Measurements from ENCODE around the gene OR4Q2. TPM values are rescaled to one million over a fixed set of nuclear protein-coding genes. Genes with fewer than 3 reads are reported as not detected.

Gene OR4Q2
- total and polyA plus RNA-seq, 7 donors: not detected

DNA sequence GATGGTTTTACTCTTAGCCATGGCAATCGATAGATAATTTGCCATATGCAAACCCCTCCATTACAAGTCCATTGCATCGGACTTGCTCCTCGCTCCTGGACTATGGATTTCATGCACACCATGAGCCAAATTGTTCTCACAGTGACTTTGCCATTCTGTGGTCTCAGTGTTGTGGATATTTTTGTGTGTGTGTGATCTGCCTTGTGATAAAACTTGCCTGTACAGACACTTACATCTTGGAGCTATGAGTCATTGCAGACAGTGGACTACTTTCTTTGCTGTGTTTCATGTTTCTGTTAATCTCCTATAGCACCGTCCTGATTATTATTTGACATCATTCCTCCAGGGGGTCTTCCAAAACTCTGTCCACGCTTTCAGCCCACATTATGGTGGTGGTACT, 42.3 kb downstream of the OR4Q2 start:
- no peaks in the 10 kb centered on the region for H3K9me3 ChIP-seq
- DNase-seq: no peak
- H3K4me3 ChIP-seq: no peak overlapping the region
- TF ChIP-seq, protein P1, sequence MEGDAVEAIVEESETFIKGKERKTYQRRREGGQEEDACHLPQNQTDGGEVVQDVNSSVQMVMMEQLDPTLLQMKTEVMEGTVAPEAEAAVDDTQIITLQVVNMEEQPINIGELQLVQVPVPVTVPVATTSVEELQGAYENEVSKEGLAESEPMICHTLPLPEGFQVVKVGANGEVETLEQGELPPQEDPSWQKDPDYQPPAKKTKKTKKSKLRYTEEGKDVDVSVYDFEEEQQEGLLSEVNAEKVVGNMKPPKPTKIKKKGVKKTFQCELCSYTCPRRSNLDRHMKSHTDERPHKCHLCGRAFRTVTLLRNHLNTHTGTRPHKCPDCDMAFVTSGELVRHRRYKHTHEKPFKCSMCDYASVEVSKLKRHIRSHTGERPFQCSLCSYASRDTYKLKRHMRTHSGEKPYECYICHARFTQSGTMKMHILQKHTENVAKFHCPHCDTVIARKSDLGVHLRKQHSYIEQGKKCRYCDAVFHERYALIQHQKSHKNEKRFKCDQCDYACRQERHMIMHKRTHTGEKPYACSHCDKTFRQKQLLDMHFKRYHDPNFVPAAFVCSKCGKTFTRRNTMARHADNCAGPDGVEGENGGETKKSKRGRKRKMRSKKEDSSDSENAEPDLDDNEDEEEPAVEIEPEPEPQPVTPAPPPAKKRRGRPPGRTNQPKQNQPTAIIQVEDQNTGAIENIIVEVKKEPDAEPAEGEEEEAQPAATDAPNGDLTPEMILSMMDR (IDR thresholded peaks at IDR 0.05): no peak
- no peak for TF ChIP-seq POLR2A (IDR thresholded peaks at IDR 0.05)
- TF ChIP-seq EP300 (IDR thresholded peaks at IDR 0.05): no peak
- no peak for TF ChIP-seq POLR2AphosphoS5 (IDR thresholded peaks at IDR 0.05)
- no peak overlapping the region for H3K27ac ChIP-seq
- intact Hi-C loops (cut with DNase I): no loop called here
- H3K27me3 ChIP-seq: no peaks in the 10 kb centered on the region
- WGBS, 2 donors: 71 to 74% methylated on average over 5 of the region's 5 CpGs
- no peaks in the 10 kb centered on the region for H3K36me3 ChIP-seq
- no peaks in the 10 kb centered on the region for H3K4me1 ChIP-seq

DNA sequence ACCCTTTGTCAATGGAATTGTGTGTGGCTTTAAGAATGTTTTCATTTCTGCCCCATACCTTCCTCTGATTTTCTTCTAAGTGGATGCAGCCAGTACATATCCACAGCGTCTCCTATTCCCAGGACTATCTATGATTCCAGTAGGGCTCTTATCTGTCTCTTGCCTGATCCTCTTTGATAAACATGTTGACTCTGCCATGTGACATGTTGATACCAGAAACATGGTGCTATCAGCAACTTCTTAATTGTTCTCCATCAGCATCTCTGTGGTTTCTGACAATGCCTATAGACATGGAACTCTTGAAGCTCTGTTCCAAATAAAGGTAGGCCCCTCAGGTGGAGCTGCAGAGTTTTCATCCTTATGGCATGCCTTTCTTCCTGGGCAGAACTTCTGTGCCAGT, 46.2 kb downstream of the OR4Q2 start:
- DNase-seq: no peak
- no peaks in the 10 kb centered on the region for H3K27me3 ChIP-seq
- 68 to 71% methylated on average over 1 of the region's 1 CpG for WGBS, 2 donors
- no peak overlapping the region for H3K4me3 ChIP-seq
- intact Hi-C loops (cut with DNase I): no loop called here
- TF ChIP-seq POLR2AphosphoS5 (IDR thresholded peaks at IDR 0.05): no peak
- TF ChIP-seq, protein P1 (IDR thresholded peaks at IDR 0.05): no peak
- TF ChIP-seq POLR2A (IDR thresholded peaks at IDR 0.05): no peak
- no peak for TF ChIP-seq EP300 (IDR thresholded peaks at IDR 0.05)
- H3K36me3 ChIP-seq: no peaks in the 10 kb centered on the region
- no peaks in the 10 kb centered on the region for H3K4me1 ChIP-seq
- no peaks in the 10 kb centered on the region for H3K9me3 ChIP-seq
- no peak overlapping the region for H3K27ac ChIP-seq

Other genes starting within 250 kb of the OR4Q2 start
- not detected for gene OR4M1, start 228.7 kb upstream of the OR4Q2 start, total RNA-seq
- gene OR4M1, start 228.7 kb upstream of the OR4Q2 start, polyA plus RNA-seq: not detected
- not detected for gene OR4N2, start 198.4 kb upstream of the OR4Q2 start, total RNA-seq
- not detected for gene OR4N2, start 198.4 kb upstream of the OR4Q2 start, polyA plus RNA-seq
- not detected for gene OR4K2, start 127.0 kb upstream of the OR4Q2 start, total RNA-seq
- gene OR4K2, start 127.0 kb upstream of the OR4Q2 start, polyA plus RNA-seq: not detected
- not detected for gene OR4K5, start 81.6 kb upstream of the OR4Q2 start, total RNA-seq
- not detected for gene OR4K5, start 81.6 kb upstream of the OR4Q2 start, polyA plus RNA-seq
- not detected for gene OR4K1, start 71.2 kb upstream of the OR4Q2 start, total RNA-seq
- not detected for gene OR4K1, start 71.2 kb upstream of the OR4Q2 start, polyA plus RNA-seq
- gene OR4K15, start 26.6 kb upstream of the OR4Q2 start, total RNA-seq: not detected
- not detected for gene OR4K15, start 26.6 kb upstream of the OR4Q2 start, polyA plus RNA-seq
- not detected for gene OR4K14, start 17.1 kb downstream of the OR4Q2 start, total RNA-seq
- gene OR4K14, start 17.1 kb downstream of the OR4Q2 start, polyA plus RNA-seq: not detected
- not detected for gene OR4K13, start 33.9 kb downstream of the OR4Q2 start, total RNA-seq
- gene OR4K13, start 33.9 kb downstream of the OR4Q2 start, polyA plus RNA-seq: not detected
- gene OR4L1, start 57.9 kb downstream of the OR4Q2 start, total RNA-seq: not detected
- not detected for gene OR4L1, start 57.9 kb downstream of the OR4Q2 start, polyA plus RNA-seq
- not detected for gene OR4K17, start 108.6 kb downstream of the OR4Q2 start, total RNA-seq
- gene OR4K17, start 108.6 kb downstream of the OR4Q2 start, polyA plus RNA-seq: not detected
- not detected for gene OR4N5, start 136.7 kb downstream of the OR4Q2 start, total RNA-seq
- gene OR4N5, start 136.7 kb downstream of the OR4Q2 start, polyA plus RNA-seq: not detected
- not detected for gene OR11G2, start 188.7 kb downstream of the OR4Q2 start, total RNA-seq
- not detected for gene OR11G2, start 188.7 kb downstream of the OR4Q2 start, polyA plus RNA-seq
- not detected for gene OR11H6, start 221.5 kb downstream of the OR4Q2 start, total RNA-seq
- gene OR11H6, start 221.5 kb downstream of the OR4Q2 start, polyA plus RNA-seq: not detected
- not detected for gene OR11H7, start 226.8 kb downstream of the OR4Q2 start, total RNA-seq
- not detected for gene OR11H7, start 226.8 kb downstream of the OR4Q2 start, polyA plus RNA-seq
- not detected for gene OR11H4, start 237.1 kb downstream of the OR4Q2 start, total RNA-seq
- not detected for gene OR11H4, start 237.1 kb downstream of the OR4Q2 start, polyA plus RNA-seq